HFF-Myc (cell line): ENCODE data around the gene SERPINA3.

Experiments used
- DNase-seq: peaks from one replicate; pipeline ENCODE4 v3.0.0-alpha.2; 2011; ENCODE audit warnings: low read depth; ENCODE audit errors: extremely low read depth
- H3K4me3 ChIP-seq: replicated peaks from 2 replicates; pipeline ENCODE4 v1.5.1; 2011; ENCODE audit warnings: low read depth, mild to moderate bottlenecking, control low read depth, low read length
- TF ChIP-seq, protein P1 (sequence below): IDR thresholded peaks from 2 replicates; pipeline ENCODE4 v1.5.1; 2012; ENCODE audit warnings: mild to moderate bottlenecking, low read depth, low read length, control low read depth; ENCODE audit errors: missing control alignments

Gene SERPINA3

DNA sequence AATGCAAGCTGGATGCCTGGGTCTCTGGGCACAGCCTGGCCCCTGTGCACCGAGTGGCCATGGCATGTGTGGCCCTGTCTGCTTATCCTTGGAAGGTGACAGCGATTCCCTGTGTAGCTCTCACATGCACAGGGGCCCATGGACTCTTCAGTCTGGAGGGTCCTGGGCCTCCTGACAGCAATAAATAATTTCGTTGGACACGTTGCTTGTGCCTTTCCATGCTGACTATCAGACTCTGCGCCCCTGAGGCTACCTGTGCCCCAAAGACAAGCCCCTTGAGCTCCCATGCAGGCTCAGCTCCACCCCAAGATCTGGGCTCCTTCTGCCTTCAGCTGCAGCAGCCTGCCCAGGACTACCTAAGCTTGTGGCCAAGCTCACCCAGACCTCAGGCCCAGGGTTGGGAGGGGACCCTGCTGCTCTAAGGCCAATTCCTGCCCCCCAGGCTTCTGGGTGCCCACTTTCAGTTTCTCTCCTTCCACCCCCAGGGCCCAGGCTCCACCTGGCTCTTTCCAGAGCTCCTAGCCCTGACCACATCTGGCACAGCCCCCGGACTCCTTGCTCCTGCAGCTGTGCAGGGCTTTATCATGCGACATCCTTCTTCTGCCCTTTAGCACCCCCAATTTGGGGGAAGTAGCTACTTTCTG is 11.8 kb downstream of the SERPINA3 start:
- TF ChIP-seq, protein P1, sequence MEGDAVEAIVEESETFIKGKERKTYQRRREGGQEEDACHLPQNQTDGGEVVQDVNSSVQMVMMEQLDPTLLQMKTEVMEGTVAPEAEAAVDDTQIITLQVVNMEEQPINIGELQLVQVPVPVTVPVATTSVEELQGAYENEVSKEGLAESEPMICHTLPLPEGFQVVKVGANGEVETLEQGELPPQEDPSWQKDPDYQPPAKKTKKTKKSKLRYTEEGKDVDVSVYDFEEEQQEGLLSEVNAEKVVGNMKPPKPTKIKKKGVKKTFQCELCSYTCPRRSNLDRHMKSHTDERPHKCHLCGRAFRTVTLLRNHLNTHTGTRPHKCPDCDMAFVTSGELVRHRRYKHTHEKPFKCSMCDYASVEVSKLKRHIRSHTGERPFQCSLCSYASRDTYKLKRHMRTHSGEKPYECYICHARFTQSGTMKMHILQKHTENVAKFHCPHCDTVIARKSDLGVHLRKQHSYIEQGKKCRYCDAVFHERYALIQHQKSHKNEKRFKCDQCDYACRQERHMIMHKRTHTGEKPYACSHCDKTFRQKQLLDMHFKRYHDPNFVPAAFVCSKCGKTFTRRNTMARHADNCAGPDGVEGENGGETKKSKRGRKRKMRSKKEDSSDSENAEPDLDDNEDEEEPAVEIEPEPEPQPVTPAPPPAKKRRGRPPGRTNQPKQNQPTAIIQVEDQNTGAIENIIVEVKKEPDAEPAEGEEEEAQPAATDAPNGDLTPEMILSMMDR = no peak
- DNase-seq = no peak
- no peak overlapping the region for H3K4me3 ChIP-seq

DNA sequence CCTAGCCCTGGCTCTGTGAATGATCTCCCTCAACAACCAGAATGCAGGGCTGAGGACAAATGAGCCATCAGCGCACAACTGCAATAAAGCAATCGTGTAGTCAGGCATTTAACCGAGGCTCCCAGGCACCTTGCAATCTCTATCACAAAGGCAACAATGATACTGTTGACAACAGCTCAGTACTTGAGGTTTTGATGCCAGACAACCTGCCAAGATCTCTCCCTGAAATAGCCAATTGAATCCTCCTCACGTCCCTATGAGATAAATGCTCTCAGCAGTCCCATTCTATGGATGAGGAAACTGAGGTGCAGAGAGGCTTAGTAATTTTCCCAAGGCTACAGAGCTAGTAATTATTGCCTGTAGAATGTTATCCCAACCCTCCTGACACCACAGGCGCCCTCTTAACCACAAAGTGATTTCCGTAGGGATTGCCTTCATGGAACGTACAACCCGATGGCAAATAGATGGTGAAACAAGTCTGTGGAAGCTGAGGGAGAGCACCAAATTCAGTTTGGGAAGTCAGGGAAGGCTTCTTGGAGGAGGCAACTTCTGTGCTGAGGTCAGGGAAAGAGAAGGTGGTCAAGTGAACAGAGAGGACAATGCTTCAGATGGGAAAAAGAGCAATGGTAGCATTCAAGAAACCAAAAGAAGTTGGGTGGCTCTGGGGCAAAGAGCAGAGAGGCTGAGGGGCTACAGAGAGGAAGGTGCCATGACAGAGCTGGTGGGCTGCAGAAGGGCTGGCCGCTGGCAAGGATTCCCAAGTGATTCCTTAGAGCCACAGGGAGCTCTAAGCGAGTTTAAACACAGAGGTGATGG is 12.6 kb downstream of the SERPINA3 start:
- DNase-seq = no peak
- TF ChIP-seq, protein P1 = no peak
- H3K4me3 ChIP-seq = no peak overlapping the region

DNA sequence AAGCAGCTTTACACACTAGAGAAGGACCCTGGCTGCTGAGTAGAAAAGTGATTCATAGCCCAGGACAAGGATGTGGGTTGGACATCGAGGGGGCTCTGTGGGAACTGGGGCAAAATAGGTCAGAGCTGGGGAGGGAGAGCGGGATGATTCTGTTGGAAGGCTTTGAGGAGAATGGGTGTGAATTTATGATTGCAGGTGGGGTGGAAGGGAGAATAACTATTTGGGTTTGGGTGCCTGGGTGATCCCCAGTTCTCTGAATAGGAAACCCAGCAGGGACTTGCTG is 13.1 kb downstream of the SERPINA3 start:
- H3K4me3 ChIP-seq = no peak overlapping the region
- no peak for DNase-seq
- TF ChIP-seq, protein P1 = no peak

DNA sequence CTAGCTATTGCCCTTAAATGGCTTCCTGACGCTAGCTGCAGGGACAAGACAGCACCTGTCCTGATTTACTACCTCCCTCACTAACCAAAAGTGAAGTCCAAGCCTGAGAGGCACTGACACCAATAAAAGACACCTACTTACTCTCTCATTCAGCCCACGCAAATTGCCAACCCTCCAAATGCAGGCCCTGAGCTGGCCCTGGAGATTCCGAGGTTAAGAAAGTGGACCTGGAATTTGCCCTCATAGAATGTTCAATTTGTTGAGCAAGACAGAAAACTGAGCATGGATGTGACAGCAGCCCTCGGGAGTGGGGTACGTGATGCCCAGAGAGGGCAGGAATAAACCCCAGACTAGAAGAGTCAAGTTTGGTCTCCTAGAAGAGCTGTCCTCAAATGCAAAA is 16.4 kb downstream of the SERPINA3 start:
- H3K4me3 ChIP-seq = no peak overlapping the region
- DNase-seq = no peak
- TF ChIP-seq, protein P1 = no peak

DNA sequence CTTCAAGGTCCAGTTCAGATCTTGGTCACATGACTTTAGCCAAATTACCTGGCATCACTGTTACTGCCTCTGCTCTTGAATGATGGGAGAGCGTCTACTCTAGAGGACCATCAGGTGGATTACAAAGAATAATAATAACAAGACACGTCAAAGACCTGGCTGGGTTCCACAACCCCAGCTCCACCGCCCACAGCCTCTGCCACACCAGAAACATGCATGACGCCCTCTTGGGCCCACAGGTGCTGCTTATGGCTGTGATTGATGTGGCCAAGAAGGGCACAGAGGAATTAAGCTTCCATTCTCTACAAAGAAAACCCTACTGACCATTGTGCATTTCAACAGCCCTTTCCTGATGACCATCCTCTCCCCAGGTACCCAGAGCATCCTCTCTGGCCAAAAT is 18.2 kb downstream of the SERPINA3 start:
- TF ChIP-seq, protein P1 = no peak
- no peak for DNase-seq
- H3K4me3 ChIP-seq = no peak overlapping the region

DNA sequence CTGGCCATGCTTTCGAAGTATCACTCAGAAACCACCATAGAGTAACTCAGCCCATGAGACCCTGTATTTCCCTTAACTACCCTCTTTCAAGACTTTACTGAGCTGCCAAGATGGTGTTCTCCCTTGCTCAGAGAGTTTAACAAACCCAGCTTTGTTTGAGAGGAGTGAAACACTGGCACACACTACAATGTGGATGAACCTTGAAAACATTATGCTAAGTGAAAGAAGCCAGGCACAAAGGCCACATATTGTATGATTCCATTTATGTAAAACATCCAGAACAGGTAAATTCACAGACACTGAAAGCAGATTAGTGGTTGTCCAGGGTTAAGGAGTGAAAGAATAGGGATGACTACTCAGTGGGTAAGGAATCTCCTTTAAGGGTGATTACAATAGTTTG is 18.9 kb downstream of the SERPINA3 start:
- DNase-seq = no peak
- H3K4me3 ChIP-seq = no peak overlapping the region
- TF ChIP-seq, protein P1 = no peak
